NCI-H2029 (cell line): ENCODE measurements around the gene IFT43.

ENCODE experiments used
- DNase-seq: peaks from one replicate; lab custom pipeline; 2025; lab: John Stamatoyannopoulos, UW

The IFT43 gene

DNA sequence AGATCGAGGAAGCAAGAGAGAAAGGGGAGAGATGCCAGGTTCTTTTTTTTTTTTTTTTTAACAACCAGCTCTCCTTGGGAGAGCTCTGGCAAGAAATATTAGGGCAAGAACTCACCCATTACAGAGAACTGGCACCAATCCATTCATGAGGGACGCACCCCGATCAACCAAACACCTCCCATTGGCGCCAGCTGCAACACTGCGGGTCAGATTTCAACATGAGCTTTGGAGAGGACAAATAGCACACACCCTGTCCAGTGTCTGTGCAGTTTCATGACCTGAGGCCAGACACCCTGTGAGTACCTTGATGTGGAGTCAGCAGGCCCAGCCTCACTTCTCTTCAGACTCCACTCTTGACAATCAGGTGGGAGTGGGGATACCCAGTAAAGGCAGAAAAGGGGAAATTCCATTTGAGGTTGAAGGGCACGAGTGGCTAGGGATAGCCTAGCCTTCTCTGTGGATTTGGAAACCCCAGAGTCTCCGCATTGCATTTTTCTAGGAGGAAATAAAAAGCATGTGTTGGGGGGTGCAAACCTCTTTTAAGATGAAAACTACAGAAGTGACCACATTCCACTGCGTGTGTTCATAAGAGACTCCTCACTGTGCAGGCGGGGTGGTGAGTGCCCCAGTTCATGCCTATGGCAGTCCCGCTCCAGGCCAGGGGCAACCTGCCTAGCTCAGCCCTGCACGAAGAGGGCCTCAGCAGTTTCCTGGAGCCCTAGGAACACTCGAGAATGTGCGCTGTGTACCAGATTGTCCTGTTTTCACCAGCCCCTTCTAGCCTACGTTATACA lies 123.7 kb downstream of the IFT43 start:
- no peak for DNase-seq

DNA sequence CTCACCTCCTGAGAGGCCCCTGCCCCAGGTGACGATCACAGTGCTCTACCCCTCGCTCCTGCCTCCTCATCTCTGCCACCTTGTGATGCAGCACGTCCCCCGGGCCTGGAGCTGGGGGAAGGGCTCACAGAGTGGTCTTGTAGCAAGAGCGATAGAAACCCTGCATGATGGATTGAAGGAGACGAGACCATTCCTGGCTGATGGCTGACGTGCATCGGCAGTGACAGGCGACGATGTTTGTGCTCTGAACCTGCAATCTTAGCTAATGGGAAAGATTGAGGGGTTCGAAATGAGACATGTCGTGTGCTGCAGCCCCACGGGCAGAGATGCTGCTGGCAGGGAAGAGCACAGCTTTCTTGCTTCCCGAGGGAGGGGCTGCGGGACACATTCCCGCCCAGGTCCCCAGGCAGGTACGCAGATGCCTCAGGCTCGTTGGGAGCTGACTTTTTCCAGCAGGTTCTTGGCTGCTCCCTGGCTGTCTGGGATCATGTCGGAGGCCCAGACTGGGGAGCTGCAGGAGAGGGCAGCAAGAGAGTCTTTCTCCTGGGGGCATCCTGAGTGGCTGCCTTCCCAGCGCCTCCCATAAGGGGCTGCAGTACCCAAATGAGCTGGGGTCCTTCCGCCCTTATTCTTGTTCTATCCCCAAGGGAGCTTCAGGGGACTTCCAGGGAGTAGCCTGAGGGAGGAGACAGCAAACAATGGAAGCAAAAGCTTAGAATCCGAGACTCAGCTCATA lies 127.5 kb downstream of the IFT43 start:
- no peak for DNase-seq

DNA sequence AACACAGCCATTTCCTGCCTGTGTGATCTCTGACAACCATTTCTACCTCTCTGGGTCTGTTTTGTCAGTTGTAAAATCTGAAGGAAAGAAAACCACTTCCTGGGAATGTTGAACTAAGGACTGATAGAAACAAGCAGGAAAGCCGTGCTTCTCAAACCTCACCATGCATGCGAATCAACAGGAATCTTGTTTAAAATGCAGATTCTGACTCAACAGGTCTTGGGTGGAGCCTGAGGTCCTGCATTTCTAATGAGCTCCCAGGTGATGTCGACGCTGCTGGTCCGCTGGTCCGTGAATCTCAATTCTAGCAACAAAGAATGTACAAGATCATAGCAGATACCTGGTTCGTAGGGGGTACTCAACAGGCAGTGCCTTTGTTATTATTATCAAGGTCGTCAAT lies 128.1 kb downstream of the IFT43 start:
- no peak for DNase-seq

DNA sequence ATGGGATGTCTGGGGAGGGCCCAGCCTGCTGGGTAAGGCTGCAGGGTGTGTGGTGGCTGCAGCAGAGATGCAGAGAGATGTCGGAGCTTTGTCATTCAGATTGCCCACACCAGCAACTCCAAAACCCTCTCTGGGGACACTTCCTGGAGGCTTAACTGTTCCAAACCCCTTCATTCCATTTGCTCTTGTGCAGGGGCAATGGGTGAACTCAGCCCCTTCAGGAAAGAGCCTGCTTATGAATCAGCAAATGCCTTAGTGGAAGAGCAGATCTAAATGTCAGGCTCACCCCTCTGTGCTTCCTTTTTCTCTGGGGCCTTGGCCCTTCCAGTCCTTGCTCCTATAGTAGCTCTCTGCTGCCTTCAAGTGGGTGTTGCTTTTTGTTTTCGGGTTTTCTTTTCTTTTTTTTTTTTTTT lies 129.5 kb downstream of the IFT43 start:
- no peak for DNase-seq

DNA sequence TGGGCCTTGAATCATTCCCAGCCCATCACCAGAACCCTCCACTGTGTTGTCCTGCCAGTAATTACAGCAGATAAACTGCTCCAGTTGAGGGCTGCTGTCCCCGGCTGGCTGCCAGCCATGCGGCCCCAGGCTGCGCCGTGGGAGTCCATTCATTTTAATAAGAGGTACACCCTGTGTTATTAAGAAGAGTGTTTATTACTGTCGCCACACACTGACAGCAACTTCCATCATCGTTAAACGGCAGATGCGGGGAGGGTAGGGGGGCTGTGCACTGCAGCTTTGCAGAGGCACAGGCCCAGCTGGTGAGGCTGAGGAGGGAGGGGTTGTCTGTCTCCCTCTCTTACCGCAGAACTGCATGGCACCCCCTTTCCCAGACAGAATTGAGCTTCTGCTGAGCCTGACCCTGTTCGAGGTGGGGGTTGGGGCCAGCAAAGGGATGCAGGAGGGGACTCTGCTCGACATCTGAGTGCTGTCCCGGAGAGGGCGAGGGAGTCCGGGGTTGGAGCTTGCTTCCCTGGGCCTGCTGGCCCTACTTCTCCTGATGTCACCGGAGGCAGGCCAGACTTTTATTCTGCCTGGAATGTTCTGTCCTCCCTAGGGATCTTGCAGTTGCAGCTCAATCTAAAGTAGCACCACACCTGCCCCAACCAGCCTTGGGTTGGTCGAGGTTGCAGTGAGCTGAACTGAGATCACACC lies 132.4 kb downstream of the IFT43 start:
- DNase-seq = no peak

DNA sequence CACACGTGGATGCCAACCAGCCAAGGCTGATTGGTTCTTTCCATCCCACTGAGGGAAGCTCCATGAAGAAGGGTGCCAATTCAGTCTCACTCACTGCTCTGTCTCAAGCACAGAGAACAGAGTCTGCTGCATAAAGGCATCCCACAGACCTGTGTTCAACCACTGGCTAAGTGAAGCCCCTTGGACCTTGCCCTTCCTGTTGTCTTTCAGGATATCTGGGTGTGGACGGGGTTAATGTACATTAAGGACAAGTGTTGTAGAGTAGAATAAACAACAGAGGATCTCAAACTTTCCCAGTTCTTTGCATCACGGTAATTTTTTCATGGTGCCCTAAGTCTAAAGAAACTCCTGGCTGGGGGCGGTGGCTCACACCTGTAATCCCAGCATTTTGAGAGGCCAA lies 133.0 kb downstream of the IFT43 start:
- no peak for DNase-seq

DNA sequence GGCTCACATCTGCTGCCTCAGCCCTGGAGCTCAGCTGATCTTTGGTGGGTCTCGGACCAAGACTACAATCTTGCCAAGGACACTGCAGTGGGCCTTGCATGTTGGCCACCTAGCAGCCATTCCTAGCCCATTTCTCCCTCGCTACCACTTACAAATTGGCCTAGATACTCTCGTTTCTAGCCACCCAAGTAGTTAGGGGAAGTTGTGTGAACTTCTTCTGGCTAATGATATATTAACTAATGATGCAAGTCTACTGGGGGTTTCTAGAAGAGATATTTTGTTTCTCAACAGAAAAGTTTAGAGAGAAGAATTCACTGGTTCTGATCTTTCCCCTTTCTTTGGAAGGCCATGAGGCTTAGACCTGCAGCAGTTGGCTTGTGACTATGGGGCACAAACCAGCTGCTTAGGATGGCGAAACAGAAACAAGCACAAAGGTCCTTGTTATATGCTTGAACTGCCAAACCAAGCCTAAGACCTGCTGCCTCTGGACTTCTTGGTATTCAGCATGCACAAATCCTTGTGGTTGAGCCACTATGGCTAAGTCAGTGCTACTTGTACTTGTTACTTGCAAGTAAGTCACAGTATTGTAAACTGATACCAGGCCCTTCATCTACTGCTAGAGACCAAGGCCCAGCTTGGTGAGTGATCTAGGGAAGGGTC lies 135.7 kb downstream of the IFT43 start:
- DNase-seq = no peak

DNA sequence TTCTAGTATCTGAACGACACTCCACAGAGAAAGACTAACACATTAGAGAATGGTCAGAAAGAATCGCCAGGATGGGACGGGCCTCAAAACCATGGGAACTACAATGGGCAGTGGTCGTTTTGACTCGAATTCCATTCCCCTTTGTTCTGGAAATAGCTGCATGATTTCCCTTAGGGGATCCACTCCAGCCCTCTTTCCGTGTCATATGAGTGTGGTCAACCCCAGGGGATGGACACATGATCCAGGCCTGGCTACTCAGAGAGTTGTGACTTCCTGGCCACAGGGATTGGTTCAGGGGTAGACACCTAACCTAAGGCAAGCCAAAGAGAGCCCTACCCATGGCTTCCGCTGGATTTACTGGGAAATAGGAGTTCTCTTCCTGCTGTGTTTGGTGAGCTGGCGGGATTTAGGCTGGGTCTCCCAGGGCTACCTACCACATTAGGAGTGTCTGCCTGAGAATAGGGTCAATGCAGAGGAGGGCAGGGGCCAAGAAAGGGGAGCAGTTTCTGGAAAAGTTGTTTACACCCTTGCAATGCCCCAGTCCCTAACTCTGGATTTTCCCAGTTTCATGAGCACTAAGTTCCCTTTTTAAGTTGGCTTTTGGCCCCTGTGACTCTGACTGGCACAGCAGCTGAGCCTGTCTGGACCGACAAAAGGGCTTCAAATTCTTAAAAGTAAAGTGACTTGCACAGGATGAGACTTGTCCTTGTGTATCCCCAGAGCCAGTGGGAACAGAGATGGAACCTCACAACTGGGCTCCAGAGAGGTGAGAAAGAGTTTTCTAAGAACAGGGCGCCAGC lies 138.1 kb downstream of the IFT43 start:
- no peak for DNase-seq

DNA sequence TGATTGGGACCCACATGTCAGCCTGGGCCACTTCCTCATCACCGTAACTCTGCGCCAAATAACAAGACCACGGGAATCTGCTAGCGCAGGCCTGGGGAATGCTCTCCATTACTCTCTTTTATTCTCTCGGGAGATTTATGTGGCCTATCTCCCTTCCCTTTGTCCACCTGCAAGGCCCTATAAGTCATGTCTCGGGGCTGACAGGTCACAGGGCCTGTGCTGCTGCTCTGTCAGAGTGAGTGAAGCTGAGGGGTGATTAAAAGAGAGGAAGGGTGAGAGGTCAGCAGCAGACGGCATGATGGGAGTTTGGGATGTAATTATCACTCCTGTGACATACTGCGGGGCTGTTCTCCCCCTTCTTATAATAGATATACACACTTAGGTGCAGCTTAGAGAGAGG lies 139.9 kb downstream of the IFT43 start:
- no peak for DNase-seq

DNA sequence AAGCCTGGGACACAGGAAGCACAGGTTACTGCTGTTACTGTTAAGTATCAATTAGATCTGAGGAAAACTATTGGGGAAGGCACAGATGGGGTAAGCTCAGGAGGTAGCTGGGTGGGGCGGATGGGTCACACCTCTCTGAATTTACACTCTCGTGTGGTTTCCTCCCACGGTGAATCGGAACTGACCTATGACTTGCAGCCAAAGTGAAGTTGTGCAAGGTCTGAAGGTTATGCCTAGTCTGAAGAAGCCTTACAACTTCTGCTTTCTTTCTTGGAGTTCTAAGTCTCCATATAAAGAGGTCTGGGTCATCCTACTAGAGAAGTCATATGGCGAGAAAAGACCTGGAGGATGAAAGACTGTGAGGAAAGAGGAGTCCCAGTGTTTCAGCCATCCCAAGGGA lies 140.5 kb downstream of the IFT43 start:
- no peak for DNase-seq

DNA sequence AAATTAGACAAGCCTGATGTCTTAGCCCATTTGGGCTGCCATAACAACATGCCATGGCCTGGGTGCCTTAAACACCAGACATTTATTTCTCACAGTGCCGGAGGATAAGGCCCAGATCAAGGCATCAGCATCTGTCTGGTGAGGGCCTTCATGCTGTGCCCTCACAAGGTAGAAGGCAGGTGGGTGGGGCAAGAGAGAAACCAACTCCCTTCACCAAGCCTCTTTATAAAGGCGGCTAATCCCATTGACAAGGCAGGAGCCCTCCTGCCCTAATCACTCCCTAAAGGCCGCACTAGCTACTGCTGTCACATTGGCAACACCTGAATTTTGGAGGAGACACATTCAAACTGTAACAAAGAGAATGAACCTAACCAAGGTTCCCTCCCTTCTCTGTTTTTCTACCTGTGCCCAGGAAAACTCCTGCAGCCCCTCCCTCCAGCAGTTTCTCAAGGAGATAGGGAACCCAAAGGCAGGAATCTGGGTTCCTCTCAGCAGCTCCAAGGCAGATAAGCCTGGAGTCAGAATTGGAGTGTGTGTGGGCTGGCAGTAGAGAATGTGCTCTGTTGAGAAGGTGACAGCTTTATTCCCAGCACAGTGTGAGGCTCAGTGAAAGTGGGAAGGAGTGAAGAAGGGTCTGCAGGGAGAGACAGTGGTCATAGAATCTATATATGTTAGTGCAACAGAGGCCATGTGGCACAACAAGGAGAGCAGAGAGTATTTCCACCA lies 144.5 kb downstream of the IFT43 start:
- no peak for DNase-seq

DNA sequence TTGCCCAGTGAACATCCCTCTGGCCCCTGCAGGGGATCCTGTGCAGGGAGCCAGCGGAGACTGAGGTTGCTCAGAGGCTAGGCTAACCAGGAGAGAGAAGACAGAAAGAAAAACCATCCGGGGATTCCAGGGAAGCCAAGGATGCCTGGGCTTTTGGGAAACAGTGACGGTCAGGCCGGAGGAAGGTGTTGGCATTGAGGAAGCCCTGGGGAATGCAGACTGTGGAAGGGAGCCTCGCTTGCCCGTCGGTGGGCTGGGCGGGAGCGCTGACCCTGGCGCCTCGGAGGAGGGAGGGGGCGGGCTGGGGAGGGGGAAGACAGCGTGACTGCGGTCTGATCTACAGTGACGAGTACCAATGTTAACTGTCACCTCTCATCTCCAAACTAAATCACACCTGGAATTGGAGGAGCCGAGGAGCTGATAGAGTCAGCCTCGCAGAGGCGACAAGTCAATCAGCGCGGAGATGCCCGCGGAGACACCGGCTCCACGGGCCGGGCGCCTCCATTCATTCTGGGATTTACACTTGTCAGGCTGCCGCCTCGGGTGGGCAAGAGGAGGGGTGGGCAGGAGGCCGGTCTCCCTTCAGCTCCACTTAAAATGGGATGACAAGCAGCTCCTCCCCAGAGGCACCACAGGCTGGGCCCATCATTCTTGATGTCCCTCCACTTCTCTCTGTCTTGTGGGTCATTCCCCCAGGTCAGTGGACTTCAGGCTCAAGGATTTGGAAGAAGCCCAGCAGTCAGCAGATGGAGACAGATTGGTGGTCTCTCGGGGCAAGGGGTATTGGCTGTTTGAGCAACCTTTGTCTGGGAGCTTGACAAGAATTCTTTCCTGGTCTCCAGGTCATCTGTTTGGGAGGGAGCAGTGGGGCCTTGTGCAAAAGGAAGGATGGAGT lies 145.8 kb downstream of the IFT43 start:
- DNase-seq = no peak

DNA sequence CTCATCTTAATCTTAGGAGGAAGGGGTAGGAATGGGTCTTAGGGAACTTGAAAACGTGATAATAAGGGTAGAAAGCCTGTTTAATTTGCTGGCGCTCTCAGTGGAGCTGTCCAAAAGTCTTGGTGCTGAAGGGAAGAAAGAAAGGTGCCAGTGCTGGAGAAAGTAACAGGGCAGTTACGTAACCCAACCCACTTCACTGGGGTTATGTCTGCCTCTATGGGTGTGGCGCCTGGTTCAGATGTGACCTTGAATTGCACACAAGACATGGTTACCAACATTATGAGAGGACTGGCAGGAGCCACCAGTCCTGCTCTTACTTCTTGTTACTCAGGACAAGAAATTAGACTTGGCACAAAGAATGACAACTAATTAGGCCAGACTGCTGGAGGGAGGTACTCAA lies 147.5 kb downstream of the IFT43 start:
- no peak for DNase-seq
